Measurements from ENCODE around the gene YJU2.
"Not testable (repeated sequence)": the region's sequence is repeated elsewhere in the genome, so short reads cannot be mapped to it uniquely, and the experiment has no call there.

The YJU2 gene

GRCh38 chr19:4234862-4235201 lies 12.0 kb upstream of the YJU2 start:
- H3K9ac ChIP-seq (ENCODE audit: insufficient read length, low read depth) = no peak overlapping the region
- H3K4me3 ChIP-seq (ENCODE audit: insufficient read length, low read depth) = no peak overlapping the region
- H3K4me1 ChIP-seq (ENCODE audit: insufficient read depth, insufficient read length) = peaks cover 2% of the 10 kb centered on the region
- no peaks in the 10 kb centered on the region for H3K9me3 ChIP-seq (ENCODE audit: insufficient read depth, low read length)
- no peak for DNase-seq (ENCODE audit: low read depth, low spot score)
- no peaks in the 10 kb centered on the region for H3K27me3 ChIP-seq (ENCODE audit: insufficient read depth, insufficient read length)
- no peaks in the 10 kb centered on the region for H3K36me3 ChIP-seq (ENCODE audit: insufficient read depth, insufficient read length, low read length)
- no peak for TF ChIP-seq ZNF274 (IDR thresholded peaks at IDR 0.05; ENCODE audit: low read depth, low read length)
- TF ChIP-seq SUZ12 (IDR thresholded peaks at IDR 0.05; ENCODE audit: extremely low read depth, insufficient read depth, insufficient read length) = no peak
- no peak for TF ChIP-seq YY1 (IDR thresholded peaks at IDR 0.05; ENCODE audit: insufficient read depth, insufficient read length)

DNA sequence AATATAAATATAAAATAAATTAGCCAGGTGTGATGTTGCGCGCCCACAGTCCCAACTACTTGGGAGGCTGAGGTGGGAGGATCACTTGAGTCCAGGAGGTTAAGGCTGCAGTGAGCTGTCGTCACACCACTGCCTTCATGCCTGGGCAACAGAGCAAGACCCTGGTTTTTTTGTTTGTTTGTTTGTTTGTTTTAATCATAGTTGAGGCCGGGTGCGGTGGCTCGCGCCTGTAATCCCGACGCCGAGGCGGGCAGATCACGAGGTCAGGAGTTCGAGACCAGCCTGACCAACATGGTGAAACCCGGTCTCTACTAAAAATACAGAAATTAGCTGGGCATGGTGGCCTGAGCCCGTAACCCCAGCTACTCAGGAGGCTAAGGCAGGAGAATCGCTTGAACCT lies 9.4 kb upstream of the YJU2 start:
- DNase-seq (ENCODE audit: low read depth, low spot score); H3K4me3 ChIP-seq (ENCODE audit: insufficient read length, low read depth); H3K27me3 ChIP-seq (ENCODE audit: insufficient read depth, insufficient read length); H3K9ac ChIP-seq (ENCODE audit: insufficient read length, low read depth); H3K4me1 ChIP-seq (ENCODE audit: insufficient read depth, insufficient read length); H3K36me3 ChIP-seq (ENCODE audit: insufficient read depth, insufficient read length, low read length): not testable (repeated sequence)
- peaks cover 14% of the 10 kb centered on the region for H3K9me3 ChIP-seq (ENCODE audit: insufficient read depth, low read length)

DNA sequence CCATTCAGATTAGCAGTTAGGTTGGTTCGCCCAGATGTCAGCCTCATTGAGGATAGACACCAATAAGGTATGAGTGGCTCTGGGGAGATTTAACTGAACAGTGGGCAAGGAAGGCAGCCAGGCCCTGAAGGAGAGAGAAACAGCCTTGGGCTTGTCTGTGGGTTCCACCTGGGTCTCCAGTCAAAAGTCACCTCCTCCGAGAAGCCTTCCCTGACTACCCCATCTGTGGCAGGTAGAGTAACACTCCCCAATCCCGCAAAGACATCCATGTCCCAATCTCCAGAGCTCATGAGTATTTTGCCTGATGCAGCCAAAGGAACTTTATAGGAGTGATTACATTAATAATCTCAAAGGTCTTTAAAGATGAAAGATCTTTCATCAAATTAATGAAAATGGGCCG lies 8.0 kb upstream of the YJU2 start:
- peaks cover 14% of the 10 kb centered on the region for H3K9me3 ChIP-seq (ENCODE audit: insufficient read depth, low read length)
- TF ChIP-seq ZNF274 (IDR thresholded peaks at IDR 0.05; ENCODE audit: low read depth, low read length) = no peak
- no peak for TF ChIP-seq SUZ12 (IDR thresholded peaks at IDR 0.05; ENCODE audit: extremely low read depth, insufficient read depth, insufficient read length)
- TF ChIP-seq YY1 (IDR thresholded peaks at IDR 0.05; ENCODE audit: insufficient read depth, insufficient read length) = no peak
- H3K36me3 ChIP-seq (ENCODE audit: insufficient read depth, insufficient read length, low read length) = no peaks in the 10 kb centered on the region
- H3K4me3 ChIP-seq (ENCODE audit: insufficient read length, low read depth) = no peak overlapping the region
- H3K4me1 ChIP-seq (ENCODE audit: insufficient read depth, insufficient read length) = no peaks in the 10 kb centered on the region
- no peaks in the 10 kb centered on the region for H3K27me3 ChIP-seq (ENCODE audit: insufficient read depth, insufficient read length)
- no peak overlapping the region for H3K9ac ChIP-seq (ENCODE audit: insufficient read length, low read depth)
- DNase-seq (ENCODE audit: low read depth, low spot score) = no peak

DNA sequence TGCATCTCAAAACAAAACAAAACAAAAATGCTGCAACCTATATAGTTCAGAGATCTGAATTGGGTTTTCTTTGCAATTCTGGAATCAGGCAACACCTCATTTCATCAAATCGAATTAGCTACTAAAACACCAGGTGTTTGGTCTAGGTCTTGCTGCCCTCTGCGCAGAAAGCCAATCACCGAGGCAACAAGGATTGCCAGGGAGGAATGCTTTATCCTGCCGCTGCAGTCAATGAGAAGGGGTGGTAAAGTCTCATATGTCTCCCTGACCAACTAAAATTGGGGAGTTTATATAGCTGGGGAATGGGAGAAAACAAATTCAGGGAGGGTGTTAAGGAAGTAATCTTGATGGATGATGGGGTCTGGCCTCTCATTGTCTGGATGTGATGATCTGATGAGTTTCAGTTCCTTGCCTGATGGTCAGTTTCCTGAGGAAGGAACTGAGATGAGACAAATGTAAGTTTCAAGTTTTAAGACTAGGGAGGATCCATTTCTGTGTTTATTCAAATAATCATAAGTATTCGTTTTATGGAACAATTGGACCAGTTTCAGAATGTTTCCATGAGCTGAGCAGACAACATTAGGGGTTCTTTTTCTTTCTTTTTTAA lies 5.0 kb upstream of the YJU2 start:
- Histone ChIP-seq H3K36me3 (ENCODE audit: insufficient read depth, insufficient read length, low read length) (no peaks in the 10 kb centered on the region), H3K9ac (ENCODE audit: insufficient read length, low read depth) (no peak overlapping the region), H3K27me3 (ENCODE audit: insufficient read depth, insufficient read length) (no peaks in the 10 kb centered on the region), H3K9me3 (ENCODE audit: insufficient read depth, low read length) (peaks cover 14% of the 10 kb centered on the region), H3K4me3 (ENCODE audit: insufficient read length, low read depth) (no peak overlapping the region), H3K4me1 (ENCODE audit: insufficient read depth, insufficient read length) (no peaks in the 10 kb centered on the region)
- TF ChIP-seq SUZ12 (IDR thresholded peaks at IDR 0.05; ENCODE audit: extremely low read depth, insufficient read depth, insufficient read length) (no peak), ZNF274 (IDR thresholded peaks at IDR 0.05; ENCODE audit: low read depth, low read length) (no peak), YY1 (IDR thresholded peaks at IDR 0.05; ENCODE audit: insufficient read depth, insufficient read length) (no peak)
- DNase-seq (ENCODE audit: low read depth, low spot score) = no peak

DNA sequence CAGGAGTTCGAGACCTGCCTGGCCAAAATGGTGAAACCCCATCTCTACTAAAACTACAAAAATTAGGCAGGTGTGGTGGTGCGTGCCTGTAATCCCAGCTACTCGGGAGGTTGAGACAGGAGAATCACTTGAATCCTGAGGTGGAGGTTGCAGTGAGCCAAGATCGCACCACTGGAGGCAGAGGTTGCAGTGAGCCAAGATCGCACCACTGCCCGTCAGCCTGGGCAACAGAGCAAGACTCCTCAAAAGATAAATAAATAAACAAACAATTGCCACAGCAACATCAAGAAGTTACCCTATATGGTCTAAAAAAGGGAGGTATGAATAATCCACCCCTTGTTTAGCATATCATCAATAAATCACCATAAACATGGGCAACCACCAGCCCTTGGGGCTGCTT lies 942 bp upstream of the YJU2 start:
- not testable (repeated sequence) for H3K27me3 ChIP-seq (ENCODE audit: insufficient read depth, insufficient read length); H3K4me1 ChIP-seq (ENCODE audit: insufficient read depth, insufficient read length); DNase-seq (ENCODE audit: low read depth, low spot score)
- Histone ChIP-seq H3K4me3 (ENCODE audit: insufficient read length, low read depth) (peak overlapping the region; percentile 82), H3K9me3 (ENCODE audit: insufficient read depth, low read length) (peaks cover 14% of the 10 kb centered on the region), H3K36me3 (ENCODE audit: insufficient read depth, insufficient read length, low read length) (peaks cover 28% of the 10 kb centered on the region), H3K9ac (ENCODE audit: insufficient read length, low read depth) (peak overlapping the region; percentile 79)

GRCh38 chr19:4256563-4256962 lies 9.7 kb downstream of the YJU2 start:
- Histone ChIP-seq H3K4me3 (ENCODE audit: insufficient read length, low read depth) (no peak overlapping the region), H3K4me1 (ENCODE audit: insufficient read depth, insufficient read length) (no peaks in the 10 kb centered on the region), H3K9me3 (ENCODE audit: insufficient read depth, low read length) (peaks cover 13% of the 10 kb centered on the region; the same call in 1 of the 2 replicates), H3K9ac (ENCODE audit: insufficient read length, low read depth) (no peak overlapping the region), H3K36me3 (ENCODE audit: insufficient read depth, insufficient read length, low read length) (peaks cover 70% of the 10 kb centered on the region), H3K27me3 (ENCODE audit: insufficient read depth, insufficient read length) (no peaks in the 10 kb centered on the region)
- no peak for DNase-seq (ENCODE audit: low read depth, low spot score)
- TF ChIP-seq YY1 (IDR thresholded peaks at IDR 0.05; ENCODE audit: insufficient read depth, insufficient read length) (no peak), SUZ12 (IDR thresholded peaks at IDR 0.05; ENCODE audit: extremely low read depth, insufficient read depth, insufficient read length) (no peak), ZNF274 (IDR thresholded peaks at IDR 0.05; ENCODE audit: low read depth, low read length) (no peak)

GRCh38 chr19:4257025-4257424 lies 10.1 kb downstream of the YJU2 start:
- no peak overlapping the region for H3K4me3 ChIP-seq (ENCODE audit: insufficient read length, low read depth)
- H3K27me3 ChIP-seq (ENCODE audit: insufficient read depth, insufficient read length) = no peaks in the 10 kb centered on the region
- no peak for TF ChIP-seq SUZ12 (IDR thresholded peaks at IDR 0.05; ENCODE audit: extremely low read depth, insufficient read depth, insufficient read length)
- TF ChIP-seq YY1 (IDR thresholded peaks at IDR 0.05; ENCODE audit: insufficient read depth, insufficient read length) = no peak
- TF ChIP-seq ZNF274 (IDR thresholded peaks at IDR 0.05; ENCODE audit: low read depth, low read length) = no peak
- H3K9ac ChIP-seq (ENCODE audit: insufficient read length, low read depth) = no peak overlapping the region
- no peak for DNase-seq (ENCODE audit: low read depth, low spot score)
- no peaks in the 10 kb centered on the region for H3K4me1 ChIP-seq (ENCODE audit: insufficient read depth, insufficient read length)
- peaks cover 13% of the 10 kb centered on the region; the same call in 1 of the 2 replicates for H3K9me3 ChIP-seq (ENCODE audit: insufficient read depth, low read length)
- peaks cover 71% of the 10 kb centered on the region for H3K36me3 ChIP-seq (ENCODE audit: insufficient read depth, insufficient read length, low read length)

DNA sequence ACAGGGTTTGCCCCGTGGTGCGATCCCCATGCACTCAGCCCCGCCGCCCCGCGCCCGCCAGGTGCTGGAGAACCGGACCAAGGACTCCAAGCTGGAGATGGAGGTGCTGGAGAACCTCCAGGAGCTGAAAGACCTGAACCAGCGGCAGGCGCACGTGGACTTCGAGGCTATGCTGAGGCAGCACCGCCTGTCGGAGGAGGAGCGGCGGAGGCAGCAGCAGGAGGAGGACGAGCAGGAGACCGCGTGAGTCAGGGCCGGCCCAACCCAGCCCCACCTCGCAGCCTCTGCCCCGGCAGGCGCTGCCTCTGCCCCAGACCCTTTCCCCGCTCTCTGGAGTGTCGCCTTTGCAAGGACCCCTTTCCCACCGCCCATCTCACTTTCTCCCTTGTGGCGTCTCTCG lies 11.3 kb downstream of the YJU2 start:
- peaks cover 74% of the 10 kb centered on the region for H3K36me3 ChIP-seq (ENCODE audit: insufficient read depth, insufficient read length, low read length)
- DNase-seq (ENCODE audit: low read depth, low spot score) = no peak
- H3K4me3 ChIP-seq (ENCODE audit: insufficient read length, low read depth) = no peak overlapping the region
- H3K9ac ChIP-seq (ENCODE audit: insufficient read length, low read depth) = peak overlapping the region; percentile 26
- H3K9me3 ChIP-seq (ENCODE audit: insufficient read depth, low read length) = peaks cover 13% of the 10 kb centered on the region; the same call in 1 of the 2 replicates
- TF ChIP-seq YY1 (IDR thresholded peaks at IDR 0.05; ENCODE audit: insufficient read depth, insufficient read length) = no peak
- TF ChIP-seq ZNF274 (IDR thresholded peaks at IDR 0.05; ENCODE audit: low read depth, low read length) = no peak
- no peak for TF ChIP-seq SUZ12 (IDR thresholded peaks at IDR 0.05; ENCODE audit: extremely low read depth, insufficient read depth, insufficient read length)
- no peaks in the 10 kb centered on the region for H3K4me1 ChIP-seq (ENCODE audit: insufficient read depth, insufficient read length)
- H3K27me3 ChIP-seq (ENCODE audit: insufficient read depth, insufficient read length) = no peaks in the 10 kb centered on the region
